Pulmonary artery endothelial cell (primary cell): ENCODE data around the gene C3AR1. TPM values are rescaled to one million over a fixed set of nuclear protein-coding genes. Genes with fewer than 3 reads are reported as not detected.
"Not testable (repeated sequence)": the region's sequence is repeated elsewhere in the genome, so short reads cannot be mapped to it uniquely, and the experiment has no call there.

Experiments
- DNase-seq: peaks from one replicate; pipeline ENCODE4 v3.0.0-alpha.2; 2011; ENCODE audit warnings: low read depth, low spot score
- total RNA-seq: library from RNA; depleted of rRNA; stranded (reverse); fragments of >200 nt; gene quantifications from 2 replicates; pipeline ENCODE4 v1.2.3, GENCODE V29; 2014

C3AR1 gene
- total RNA-seq, 1 donor from 2014 or later: 0.26 TPM

DNA sequence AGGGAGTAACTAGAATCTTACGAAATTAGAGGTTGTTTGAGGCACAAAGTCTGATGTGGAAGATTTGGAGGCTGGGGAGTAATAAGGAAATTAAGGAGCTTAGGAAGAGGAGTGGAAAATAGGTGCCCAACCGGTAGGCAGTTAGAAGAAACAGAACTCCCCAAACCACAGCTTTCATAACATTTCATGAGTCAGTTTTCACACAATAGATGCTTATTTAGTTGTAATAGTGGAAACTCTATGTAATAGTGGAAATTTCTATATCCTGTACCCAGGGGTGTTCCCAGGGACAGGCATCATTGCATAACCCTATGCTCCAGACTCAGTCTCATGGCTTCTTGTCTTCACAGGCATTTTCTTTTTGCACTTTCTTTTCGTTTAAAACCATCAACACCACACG, 8.3 kb downstream of the C3AR1 start:
- no peak for DNase-seq

DNA sequence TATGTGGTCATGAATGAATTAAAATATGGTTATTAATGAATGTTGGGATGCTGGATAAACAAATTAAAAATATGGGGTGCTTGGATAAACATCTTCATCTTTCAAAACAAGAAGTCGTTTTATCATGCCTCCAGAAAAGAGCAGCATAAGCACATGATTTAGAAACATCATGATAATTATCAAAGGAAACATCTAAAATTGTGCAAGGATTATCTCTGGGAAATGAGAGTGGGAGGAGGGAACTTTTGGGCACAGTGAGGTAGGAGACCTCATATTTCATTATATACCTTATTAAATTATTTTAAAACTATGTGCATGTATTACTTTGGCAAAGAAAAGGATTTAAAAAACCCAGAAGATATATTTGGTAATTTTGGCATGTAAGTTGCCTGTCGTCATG, 8.9 kb downstream of the C3AR1 start:
- no peak for DNase-seq

DNA sequence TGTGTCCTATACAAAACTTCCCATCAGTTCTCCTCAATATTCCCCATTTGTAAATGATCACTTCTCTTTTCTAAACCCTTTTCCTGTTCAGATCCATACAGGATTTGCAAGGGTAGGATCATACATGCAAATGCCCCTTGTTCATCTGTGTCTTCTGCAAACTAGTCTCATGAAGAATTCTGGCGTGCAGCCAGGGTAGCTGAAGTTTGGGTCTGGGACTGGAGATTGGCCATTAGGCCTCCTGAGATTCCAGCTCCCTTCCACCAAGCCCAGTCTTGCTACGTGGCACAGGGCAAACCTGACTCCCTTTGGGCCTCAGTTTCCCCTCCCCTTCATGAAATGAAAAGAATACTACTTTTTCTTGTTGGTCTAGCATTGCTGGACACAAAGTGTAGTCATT, 11.3 kb downstream of the C3AR1 start:
- no peak for DNase-seq

DNA sequence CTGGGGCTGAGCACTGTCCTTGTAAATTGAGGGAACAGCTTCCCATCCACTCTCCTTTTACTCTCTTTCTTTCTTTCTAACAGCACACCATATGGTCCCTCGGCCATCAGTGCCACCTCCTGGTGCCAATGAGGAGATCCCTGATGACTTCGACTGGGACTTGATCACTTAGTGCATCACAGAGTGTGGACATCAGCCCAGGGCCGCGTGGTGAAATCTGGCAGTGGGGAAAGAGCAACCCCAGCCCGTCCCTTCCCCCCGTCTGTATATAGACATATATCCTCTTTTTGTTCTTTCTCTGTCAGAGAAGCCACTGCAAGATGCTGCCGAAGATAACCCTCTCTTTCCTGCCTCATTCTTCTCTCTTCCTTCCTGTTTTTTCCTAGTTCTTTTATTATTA, 13.5 kb downstream of the C3AR1 start:
- DNase-seq: no peak

DNA sequence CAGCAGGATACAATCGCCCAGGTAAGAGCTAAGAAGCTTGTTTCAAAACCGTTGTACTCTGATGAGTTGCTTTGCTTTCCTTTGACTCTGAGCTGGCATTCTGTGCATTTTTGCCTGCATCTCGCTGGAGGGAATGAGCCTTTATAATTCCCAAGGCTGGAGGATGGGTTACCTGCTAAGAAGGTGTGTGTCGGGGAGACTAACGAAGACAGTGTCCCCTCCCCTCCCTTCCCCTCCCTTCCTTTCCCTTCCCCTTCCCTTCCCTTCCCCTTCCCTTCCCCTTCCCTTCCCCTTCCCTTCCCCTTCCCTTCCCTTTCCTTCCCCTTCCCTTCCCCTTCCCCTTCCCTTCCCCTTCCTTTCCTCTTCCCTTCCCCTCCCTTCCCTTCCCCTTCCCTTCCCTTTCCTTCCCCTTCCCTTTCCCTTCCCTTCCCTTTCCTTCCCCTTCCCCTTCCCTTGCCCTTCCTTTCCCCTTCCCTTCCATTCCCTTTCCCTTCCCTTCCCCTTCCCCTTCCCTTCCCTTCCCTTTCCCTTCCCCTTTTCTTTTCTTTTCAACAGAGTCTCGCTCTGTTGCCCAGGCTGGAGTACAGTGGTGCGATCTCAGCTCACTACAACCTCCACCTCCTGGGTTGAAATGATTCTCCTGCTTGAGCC, 15.4 kb downstream of the C3AR1 start:
- no peak for DNase-seq

DNA sequence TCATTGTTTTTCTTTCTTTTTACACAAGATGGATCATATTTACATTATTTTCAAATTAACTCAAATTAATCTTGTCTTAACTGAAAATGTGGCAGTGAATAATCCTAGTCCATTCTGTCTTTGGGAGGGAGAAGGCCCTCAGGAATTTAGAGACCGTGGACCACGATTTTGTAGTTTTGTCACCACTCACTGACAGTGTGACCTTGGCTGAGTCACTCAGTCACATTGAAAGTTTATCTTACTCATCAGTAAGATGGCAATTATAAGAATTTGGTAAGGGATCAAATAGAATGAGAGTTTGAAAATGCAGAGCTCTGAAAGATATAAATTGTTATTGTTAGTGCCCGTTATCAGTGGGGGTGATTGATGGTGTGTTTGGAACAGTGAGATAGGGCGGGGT, 17.3 kb downstream of the C3AR1 start:
- no peak for DNase-seq

DNA sequence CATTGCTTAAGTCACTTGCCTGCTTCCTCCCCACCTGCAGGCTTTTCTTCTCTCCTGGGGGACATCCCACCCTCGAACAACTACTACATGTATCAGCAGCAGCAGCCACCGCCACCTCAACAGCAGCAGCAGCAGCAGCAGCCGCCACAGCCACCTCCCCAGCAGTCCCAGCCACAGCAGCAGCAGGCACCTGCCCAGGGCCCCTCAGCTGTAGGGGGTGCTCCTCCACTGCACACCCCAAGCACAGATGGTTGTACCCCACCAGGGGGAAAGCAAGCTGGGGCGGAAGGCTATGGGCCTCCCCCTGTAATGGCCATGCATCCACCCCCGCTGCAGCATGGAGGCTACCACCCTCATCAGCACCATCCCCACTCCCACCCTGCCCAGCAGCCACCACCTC, 18.3 kb downstream of the C3AR1 start:
- no peak for DNase-seq

DNA sequence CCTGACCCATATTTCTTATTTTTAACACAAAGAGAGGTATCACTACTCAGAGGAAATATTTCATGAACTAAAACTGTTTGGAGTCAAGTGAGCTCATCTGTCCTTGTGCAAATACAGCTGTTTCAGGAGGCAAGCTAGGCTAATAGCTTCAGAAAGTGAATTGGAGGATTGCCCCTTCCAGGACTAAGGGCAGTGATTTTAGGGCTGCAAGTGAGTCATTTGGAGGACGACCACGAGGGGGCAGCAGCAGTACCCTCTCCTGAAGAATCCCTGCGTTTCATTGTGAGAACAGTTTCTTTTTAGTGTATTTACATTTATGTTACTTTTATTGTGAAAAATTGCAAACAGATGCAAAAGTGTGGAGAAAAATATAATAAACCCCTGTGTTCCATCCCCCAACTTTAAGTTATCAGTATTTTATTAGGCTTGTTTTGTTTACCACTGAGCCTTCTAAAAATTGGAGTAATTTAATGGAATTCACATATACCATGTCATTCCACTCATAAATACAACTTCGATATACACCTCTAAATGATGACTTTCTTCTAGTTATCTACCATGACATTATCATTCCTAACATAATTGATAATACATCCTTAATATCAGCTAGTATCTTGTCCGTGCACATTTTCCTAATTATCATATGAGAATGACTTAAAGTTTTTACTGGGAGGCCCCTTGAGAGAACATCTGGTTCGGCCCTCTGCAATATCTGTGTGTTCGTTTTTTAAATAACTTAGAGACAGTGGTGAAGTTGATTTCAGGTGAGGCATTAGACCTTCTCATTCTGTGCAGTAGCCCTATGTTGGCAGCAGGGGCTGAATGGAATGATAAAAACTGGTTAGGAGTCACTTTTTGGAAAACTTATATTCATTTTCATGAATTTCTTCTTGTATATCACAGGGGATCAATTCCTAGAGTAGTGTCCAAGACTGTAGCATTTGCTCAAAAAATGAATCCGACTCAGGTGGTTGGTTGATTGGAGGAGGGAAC, 19.9 kb downstream of the C3AR1 start:
- DNase-seq: no peak

DNA sequence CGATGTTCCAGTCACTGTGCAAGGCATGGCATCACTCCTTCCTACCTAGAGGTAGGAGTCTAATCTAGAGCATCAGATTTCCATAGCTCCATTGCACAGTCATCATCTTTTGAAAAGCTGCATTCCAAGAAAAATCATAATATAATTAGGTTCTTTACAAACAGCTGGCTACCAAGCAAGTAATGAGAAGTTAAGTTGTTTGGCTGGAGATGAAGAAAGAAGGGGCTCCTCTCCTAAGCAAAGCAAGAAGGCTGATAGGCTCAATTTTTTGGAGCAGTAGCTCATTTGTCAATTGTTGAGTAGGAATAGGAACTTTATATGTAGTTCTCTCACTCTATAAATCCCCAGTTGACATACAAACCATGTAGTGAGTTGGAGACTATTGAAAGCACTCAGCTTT, 25.4 kb downstream of the C3AR1 start:
- DNase-seq: no peak

DNA sequence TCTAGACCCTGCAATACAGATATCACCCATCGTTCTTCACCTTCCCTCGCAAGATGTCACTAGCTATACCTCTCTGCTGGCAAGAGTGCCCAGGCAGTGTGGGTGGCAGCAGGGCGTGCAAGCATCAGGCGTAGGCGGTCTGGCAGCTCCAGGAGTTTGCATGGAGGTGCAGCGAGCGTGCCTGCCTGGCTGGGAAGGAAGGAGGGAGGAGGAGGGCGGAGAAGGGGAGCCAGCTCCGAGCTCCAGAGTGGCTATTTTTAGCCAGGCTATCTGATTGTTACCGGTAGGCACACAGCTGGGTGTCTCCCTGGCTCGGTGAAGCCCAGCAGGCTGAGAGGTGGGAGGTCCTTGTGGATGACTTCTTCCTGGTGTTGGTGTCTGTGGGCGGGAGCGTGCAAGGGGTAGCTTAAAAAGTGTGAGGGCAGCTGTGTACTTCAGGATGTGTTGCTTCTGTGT, 27.5 kb downstream of the C3AR1 start:
- DNase-seq: no peak

DNA sequence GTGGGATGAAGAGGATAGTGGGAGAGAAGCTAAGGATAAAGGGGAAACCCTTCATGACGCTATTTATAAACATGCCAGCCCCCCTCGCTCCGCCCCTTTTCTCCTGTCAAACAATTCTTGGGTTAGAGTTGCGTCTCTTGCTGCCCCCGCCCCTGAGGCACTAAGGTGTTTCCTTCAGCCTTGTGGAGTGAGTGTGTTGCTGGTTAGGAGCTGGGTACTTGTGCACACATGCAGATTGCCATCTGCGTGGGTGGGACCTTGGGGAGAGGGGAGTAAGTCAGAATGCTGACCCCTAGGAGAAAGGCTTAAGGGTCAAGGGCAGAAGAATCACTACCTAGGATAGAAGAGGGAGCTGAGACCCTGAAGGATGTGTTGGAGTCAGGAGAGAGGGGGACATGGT, 28.2 kb downstream of the C3AR1 start:
- DNase-seq: no peak

DNA sequence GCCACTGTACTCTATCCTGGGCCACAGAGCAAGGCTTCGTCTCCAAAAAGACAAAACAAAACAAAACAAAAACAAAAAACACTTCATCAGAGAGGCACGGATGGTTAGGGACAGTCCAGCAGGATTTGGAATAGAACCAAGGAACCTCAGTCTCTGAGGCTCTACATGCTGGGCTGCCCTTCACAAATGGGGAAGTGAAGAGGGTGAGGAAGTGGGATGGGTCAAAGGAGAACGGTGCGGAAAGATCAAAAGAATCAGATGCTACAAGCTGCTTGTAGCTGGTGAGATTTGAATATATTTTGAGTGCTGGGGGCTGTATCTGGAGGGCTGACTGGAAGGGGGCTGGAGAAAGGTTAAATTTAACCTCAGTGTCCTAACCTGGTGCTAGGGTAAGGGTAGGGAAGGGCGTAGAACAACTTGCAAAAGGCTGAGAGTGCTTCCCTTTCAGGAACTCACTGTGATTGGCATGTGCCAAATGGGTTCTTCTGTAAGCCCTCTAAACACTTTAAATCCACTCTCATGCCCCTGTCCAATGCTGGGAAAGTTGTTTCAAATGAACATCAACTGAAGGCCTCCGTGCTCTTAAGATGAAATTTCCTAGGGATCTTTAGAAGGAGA, 29.0 kb downstream of the C3AR1 start:
- no peak for DNase-seq

DNA sequence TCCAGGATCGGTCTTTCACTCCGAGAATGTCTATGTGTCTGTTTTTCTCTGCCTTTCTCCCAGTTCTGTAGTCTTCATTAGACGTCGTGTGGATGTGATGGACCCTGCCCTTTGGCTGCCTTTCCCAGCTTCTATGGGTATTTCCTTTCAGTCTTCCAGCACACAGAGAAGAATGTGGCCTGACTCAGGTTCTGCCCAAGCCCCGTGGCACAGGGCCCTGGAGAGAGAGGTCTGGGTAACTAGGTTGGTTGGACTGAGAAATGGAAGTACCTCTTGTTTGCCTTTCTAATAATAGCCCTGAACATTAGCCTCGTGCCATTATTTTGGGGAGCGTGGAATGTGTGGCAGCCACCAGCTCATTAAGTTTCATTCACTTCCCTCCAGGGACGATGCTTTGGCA, 29.8 kb downstream of the C3AR1 start:
- no peak for DNase-seq

DNA sequence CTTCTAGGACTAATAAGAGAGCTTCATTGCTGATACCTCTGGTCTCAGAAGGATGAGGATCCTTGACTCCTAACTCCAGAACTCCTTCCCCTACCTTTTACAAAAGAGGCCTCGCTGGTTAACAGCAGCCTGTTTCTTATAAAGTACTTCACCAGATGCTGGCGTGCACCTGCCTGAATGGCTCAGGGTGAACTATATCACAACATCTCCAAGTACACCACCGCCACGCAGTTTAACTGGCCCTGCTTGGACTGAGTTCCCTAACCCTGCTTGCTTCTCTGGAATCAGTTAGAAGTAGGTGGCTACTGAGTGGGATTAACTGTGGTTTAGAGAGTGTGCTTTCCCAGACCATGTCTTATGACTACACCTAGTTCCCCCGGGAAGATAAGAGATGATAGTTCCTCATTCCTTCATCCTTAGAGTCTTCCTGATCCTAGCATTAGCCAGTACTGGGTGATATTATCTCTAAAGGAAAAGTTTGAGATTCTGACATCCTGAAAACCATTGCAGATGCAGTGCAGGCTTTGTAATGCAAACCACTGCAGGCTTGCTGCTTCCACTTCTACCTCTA, 30.6 kb downstream of the C3AR1 start:
- no peak for DNase-seq

DNA sequence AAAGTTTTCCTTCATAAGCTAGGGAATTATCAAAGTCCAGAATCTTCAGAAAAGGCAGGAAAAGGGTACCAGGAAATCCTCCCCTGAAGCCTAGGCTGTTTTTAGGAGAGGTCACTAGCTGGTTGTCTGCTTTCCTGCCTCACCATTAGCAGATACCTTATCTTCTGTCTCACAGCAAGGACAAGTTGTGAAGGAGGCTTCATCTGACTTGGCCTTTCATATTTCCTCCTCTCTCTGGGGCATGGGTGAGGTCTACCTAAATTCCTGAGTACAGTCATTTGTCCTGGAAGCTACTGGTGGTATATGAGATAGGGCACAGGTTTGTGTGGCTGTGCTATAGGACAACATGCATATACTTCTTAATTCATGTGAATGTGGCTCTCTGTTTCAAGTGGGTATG, 31.4 kb downstream of the C3AR1 start:
- DNase-seq: no peak

DNA sequence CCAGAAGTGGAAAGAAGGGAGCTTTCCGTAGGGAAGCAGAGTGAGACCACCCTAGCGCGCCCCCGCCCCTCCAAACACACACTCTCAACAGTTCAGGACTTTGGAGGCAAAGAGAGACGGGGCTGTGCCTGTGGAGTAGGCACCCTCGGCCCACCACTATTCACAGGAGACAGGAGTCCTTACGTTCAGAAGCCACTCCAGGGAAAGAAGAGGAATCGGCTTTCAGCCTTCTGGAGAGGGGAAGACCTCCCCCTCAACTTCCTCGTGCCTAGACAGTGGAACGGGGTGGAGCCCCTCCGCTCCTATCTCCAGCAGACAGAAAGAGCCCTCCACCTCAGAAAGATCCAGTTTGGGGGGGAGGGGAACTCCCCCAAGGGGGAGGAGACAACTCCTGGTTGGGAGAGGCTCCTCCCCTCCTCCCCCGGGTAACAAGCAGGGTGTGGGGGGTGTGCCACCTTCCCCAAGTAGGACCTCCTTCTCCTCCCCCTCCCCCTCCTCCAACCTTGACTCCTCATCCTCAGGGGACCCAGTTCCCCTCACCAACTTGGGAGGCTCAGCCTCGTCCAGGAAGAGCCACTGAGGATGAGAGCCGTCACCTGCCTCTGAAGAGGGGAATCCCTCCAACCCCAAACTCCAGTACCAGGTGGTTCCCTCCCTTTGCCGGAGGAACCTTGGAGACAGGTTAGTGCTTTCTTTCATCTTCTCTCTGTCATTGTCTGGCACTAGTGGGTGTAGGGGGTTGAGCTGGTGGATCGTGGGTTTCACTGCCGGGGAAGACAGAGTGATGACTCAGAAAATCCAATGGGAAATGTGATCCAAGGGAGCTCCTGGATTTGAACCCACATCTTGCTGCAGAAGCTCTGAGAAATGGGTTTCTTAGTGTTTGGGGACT, 32.8 kb downstream of the C3AR1 start:
- no peak for DNase-seq

DNA sequence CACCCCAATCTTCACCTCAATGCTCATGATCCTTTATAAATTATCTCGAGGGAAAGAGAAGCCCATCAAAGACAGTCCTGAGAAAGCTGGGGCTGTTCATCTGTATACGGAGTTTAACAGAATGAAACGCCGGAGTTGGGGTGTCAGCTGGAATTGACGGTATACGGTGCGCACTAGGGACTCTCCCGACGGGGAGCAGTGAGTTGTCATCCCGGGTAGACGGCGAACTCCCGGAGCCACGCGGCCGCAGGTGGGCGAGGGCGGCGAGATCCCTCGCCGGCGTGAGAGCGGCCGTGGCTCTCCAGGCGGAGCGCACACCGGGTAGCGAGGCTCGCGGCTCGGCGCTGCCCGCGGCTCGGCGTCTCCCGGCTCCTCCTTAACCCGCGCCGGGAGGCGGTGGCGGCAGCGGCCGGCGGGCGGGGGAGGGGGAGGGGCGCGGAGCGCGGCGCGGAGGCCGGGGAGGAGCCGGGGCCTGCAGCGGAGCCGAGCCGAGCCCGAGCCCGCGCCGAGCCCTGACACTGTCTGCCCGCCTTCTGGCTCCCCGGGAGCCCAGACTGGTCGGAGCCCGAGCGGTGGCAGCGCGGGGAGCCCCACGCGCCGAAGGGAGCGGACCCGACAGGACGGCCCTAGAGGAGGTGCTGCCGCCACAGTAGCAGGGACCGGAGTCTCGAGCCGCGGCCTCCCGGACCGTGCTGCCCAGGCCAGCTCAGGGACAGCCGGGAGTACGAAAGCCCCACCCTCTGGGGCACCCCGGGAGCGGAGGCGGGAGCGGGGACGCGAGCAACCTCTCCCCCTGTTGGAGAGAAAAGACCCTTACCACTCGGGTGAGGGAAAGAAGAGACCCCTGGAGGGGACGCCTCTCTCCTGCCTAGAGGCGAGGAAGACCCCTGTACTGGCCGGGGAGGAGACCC, 33.7 kb downstream of the C3AR1 start, which contains the start of gene FOXJ2:
TSS of gene FOXJ2 (plus strand) at position 475 of the 911 bp plus-strand sequence. CDS start 7,117 bp downstream, outside the sequence.
- peak; percentile 30 for DNase-seq

DNA sequence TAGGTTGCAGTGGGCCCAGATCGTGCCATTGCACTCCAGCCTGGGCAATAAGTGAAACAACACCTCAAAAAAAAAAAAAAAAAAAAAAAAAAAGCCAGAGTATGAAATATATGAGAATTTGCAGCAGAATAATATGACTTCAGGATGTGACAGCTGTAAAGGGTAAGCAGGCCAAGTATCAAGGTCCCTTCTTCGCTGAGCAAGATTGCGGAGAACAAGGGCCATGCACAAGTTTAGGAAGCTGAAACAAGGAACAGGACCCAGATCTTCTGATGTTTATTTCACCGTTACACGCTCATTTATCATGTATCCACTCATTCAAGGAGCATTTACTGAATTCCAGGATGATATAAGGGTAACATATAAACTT, 34.3 kb downstream of the C3AR1 start:
- DNase-seq: no peak

DNA sequence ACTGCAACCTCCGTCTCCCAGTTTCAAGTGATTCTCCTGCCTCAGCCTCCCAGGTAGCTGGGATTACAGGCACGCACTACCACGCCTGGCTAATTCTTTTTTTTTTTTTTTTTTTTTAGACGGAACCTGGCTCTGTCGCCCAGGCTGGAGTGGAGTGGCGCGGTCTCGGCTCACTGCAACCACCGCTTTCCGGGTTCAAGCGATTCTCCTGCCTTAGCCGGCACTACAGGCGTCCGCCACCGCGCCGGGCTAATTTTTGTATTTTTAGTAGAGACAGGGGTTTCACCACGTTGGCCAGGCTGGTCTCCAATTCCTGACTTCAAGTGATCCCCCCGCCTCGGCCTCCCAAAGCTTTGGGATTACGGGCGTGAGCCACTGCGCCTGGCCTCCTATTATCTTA, 35.1 kb downstream of the C3AR1 start:
- not testable (repeated sequence) for DNase-seq

DNA sequence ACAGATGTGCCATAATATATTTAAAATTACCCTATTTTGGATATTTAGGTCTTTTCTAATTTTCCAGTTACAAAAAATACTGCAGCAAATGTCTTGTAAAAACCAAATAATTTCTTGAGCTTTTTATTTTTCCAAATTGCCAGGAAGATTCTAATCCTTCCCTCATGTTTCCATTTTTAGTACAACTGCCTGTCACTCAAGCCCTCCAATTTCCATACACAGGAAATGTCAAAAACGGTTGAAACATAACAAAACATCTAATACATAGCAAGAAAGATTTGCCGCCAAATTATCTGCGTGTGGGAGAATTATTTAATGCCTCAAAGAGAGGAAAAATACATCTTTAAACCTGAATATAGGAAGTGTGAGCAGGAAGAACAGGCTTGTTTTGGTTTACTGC, 36.0 kb downstream of the C3AR1 start:
- DNase-seq: no peak
